Mucosa of descending colon (tissue), 3 donors: Measurements from ENCODE around the gene SPATS2. TPM values are rescaled to one million over a fixed set of nuclear protein-coding genes. Genes with fewer than 3 reads are reported as not detected.

Experiments
- ATAC-seq: fragments of 200-7000 bp; cut with Tn5 transposase; one replicate; pipeline ENCODE4 v1.9.1; 2020; ENCODE audit warnings: mild to moderate bottlenecking, moderate library complexity
- DNase-seq, 3 donors: peaks; one replicate each; pipeline ENCODE4 v3.0.0-alpha.2; 2020
- H3K36me3 ChIP-seq: fragments of 200-600 bp; one replicate; pipeline ENCODE4 v1.8.0; 2021; ENCODE audit warnings: low read depth, mild to moderate bottlenecking
- H3K4me1 ChIP-seq: fragments of 200-600 bp; one replicate; pipeline ENCODE4 v1.8.0; 2021; ENCODE audit warnings: low read depth, mild to moderate bottlenecking
- H3K4me3 ChIP-seq: fragments of 200-600 bp; one replicate; pipeline ENCODE4 v1.8.0; 2021; ENCODE audit warnings: mild to moderate bottlenecking
- H3K9me3 ChIP-seq: fragments of 200-600 bp; one replicate; pipeline ENCODE4 v1.8.0; 2021; ENCODE audit warnings: mild to moderate bottlenecking
- CTCF ChIP-seq: fragments of 200-600 bp; IDR thresholded peaks from one replicate; pipeline ENCODE4 v1.8.0; 2022; ENCODE audit warnings: antibody characterized with exemption, mild to moderate bottlenecking
- intact Hi-C, 2 donors: fragments of 100-400 bp; cut with DNase I in 1 of 2; cut with micrococcal nuclease in 1 of 2; formaldehyde crosslinking; loops; one replicate each; pipeline versions ENCODE4 v1.11.0 to v1.11.1; 2022; cut with DNase I, micrococcal nuclease
- total RNA-seq, 3 donors: library from RNA; stranded (reverse); fragmentation: NEBNext Ultra II Directional in 2 of 3; extraction: Animal tissue kit (Norgen Biotek cat#: 25700) in 2 of 3; gene quantifications; one replicate each; pipeline versions ENCODE4 v1.2.1 to v1.2.4, GENCODE V29; 2021 to 2023
- donor health status: DM: no; HTN: no; CAD: no; lungs with moderate emphysema.
- donor health status: DM: no; HTN: no; CAD: no.
- donor health status: DM: no; HTN: yes; CAD: no.

The SPATS2 gene
- total RNA-seq, 3 donors from 2014 or later = 15.0 to 19.8 (median 18.3) TPM

GRCh38 chr12:49524660-49525324, 157.5 kb downstream of the SPATS2 start:
- no peak for TF ChIP-seq CTCF
- ATAC-seq (no peak), DNase-seq (no peak)
- Histone ChIP-seq H3K4me3 (no peak overlapping the region), H3K36me3 (no peaks in the 10 kb centered on the region), H3K4me1 (no peaks in the 10 kb centered on the region), H3K9me3 (no peaks in the 10 kb centered on the region)
- intact Hi-C loops = no loop called here

- no peaks in the 10 kb centered on the region for H3K4me1 ChIP-seq
- ATAC-seq (no peak), DNase-seq (no peak)
- H3K4me3 ChIP-seq = no peak overlapping the region
- TF ChIP-seq CTCF = no peak
- H3K9me3 ChIP-seq = no peaks in the 10 kb centered on the region
- no peaks in the 10 kb centered on the region for H3K36me3 ChIP-seq
- intact Hi-C loops = no loop called here
Measured at GRCh38 chr12:49525942-49526341, 158.7 kb downstream of the SPATS2 start.

- intact Hi-C loops = no loop called here
- TF ChIP-seq CTCF = no peak
- H3K9me3 ChIP-seq = no peaks in the 10 kb centered on the region
- DNase-seq = no peak
- ATAC-seq = no peak
- H3K36me3 ChIP-seq = no peaks in the 10 kb centered on the region
- H3K4me3 ChIP-seq = no peak overlapping the region
- no peaks in the 10 kb centered on the region for H3K4me1 ChIP-seq
Measured at GRCh38 chr12:49527361-49528130, 160.3 kb downstream of the SPATS2 start.

- H3K36me3 ChIP-seq = no peaks in the 10 kb centered on the region
- H3K4me3 ChIP-seq = no peak overlapping the region
- intact Hi-C loops = no loop called here
- H3K4me1 ChIP-seq = no peaks in the 10 kb centered on the region
- no peak for ATAC-seq
- H3K9me3 ChIP-seq = no peaks in the 10 kb centered on the region
- TF ChIP-seq CTCF = no peak
- no peak for DNase-seq
Measured at GRCh38 chr12:49529414-49529813, 162.2 kb downstream of the SPATS2 start.

- no peaks in the 10 kb centered on the region for H3K4me1 ChIP-seq
- DNase-seq (no peak), ATAC-seq (no peak)
- H3K9me3 ChIP-seq = no peaks in the 10 kb centered on the region
- no peak overlapping the region for H3K4me3 ChIP-seq
- intact Hi-C loops = no loop called here
- no peak for TF ChIP-seq CTCF
- H3K36me3 ChIP-seq = no peaks in the 10 kb centered on the region
Measured at GRCh38 chr12:49531745-49532144, 164.5 kb downstream of the SPATS2 start.
